Measurements from ENCODE around the gene SLC16A5. TPM values are rescaled to one million over a fixed set of nuclear protein-coding genes. Genes with fewer than 3 reads are reported as not detected.

Gene SLC16A5
- total RNA-seq, 1 experiment from 2014 or later = 32.4 TPM

GRCh38 chr17:75063626-75064025 is 24.1 kb upstream of the SLC16A5 start (continued):
- no peak for TF ChIP-seq GTF2I (CRISPR knock-in tag; conservative IDR thresholded peaks at IDR 0.05)
- TF ChIP-seq CREM (CRISPR knock-in tag; IDR thresholded peaks at IDR 0.05) = no peak
- TF ChIP-seq ZNF281 (CRISPR knock-in tag; IDR thresholded peaks at IDR 0.05) = no peak
- no peak for TF ChIP-seq ZNF532 (CRISPR knock-in tag; IDR thresholded peaks at IDR 0.05; ENCODE audit: borderline replicate concordance)
- TF ChIP-seq AR (CRISPR knock-in tag; IDR thresholded peaks at IDR 0.05) = no peak
- TF ChIP-seq PRDM15 (CRISPR knock-in tag; IDR thresholded peaks at IDR 0.05) = no peak

- no peak overlapping the region for H3K4me3 Mint-ChIP-seq
- no peaks in the 10 kb centered on the region for H3K27me3 Mint-ChIP-seq (ENCODE audit: low read depth)
- no peaks in the 10 kb centered on the region for H3K9me3 Mint-ChIP-seq
- POLR2A ChIA-PET = no interaction called here
- DNase-seq (ENCODE audit: low spot score) (no peak), ATAC-seq (no peak)
- CTCF ChIA-PET = interaction anchor here (1.0 to 3.3 kb wide), 7 partner anchors 10 to 67 kb away, joined by 6 to 18 read pairs (median 11); partner anchors contain the start of genes KCTD2 and NT5C
- H3K36me3 Mint-ChIP-seq = peaks cover 52% of the 10 kb centered on the region
- H3K4me1 Mint-ChIP-seq = no peaks in the 10 kb centered on the region
- no peak overlapping the region for H3K27ac Mint-ChIP-seq
- no peak for TF ChIP-seq ZNF121 (CRISPR knock-in tag; IDR thresholded peaks at IDR 0.05)
- TF ChIP-seq AR (CRISPR knock-in tag; IDR thresholded peaks at IDR 0.05) = no peak
- TF ChIP-seq ZNF532 (CRISPR knock-in tag; IDR thresholded peaks at IDR 0.05; ENCODE audit: borderline replicate concordance) = no peak
- no peak for TF ChIP-seq FOXJ3 (CRISPR knock-in tag; IDR thresholded peaks at IDR 0.05; ENCODE audit: borderline replicate concordance)
- no peak for TF ChIP-seq ZNF512 (CRISPR knock-in tag; IDR thresholded peaks at IDR 0.05; ENCODE audit: borderline replicate concordance)
- TF ChIP-seq SMAD3 (CRISPR knock-in tag; IDR thresholded peaks at IDR 0.05; ENCODE audit: borderline replicate concordance) = no peak
- TF ChIP-seq JUN (CRISPR knock-in tag; IDR thresholded peaks at IDR 0.05) = no peak
These were observed 23.7 kb upstream of the SLC16A5 start for GRCh38 chr17:75064040-75064439.
